HepG2 (cell line): ENCODE measurements around the gene RAB6A. TPM values are rescaled to one million over a fixed set of nuclear protein-coding genes. Genes with fewer than 3 reads are reported as not detected.

Source experiments
- ATAC-seq: fragments of 200-7000 bp; cut with Tn5 transposase; 3 replicates; pipeline ENCODE4 v1.9.1; 2020; ENCODE audit warnings: mild to moderate bottlenecking, moderate library complexity
- BruUV-seq: library from RNA; stranded (reverse); fragments of 400-500 nt; replicated peaks from 2 replicates; lab custom pipeline; 2021; lab: Mats Ljungman, UMichigan
- CTCF ChIA-PET: fragments of 300-600 bp; formaldehyde crosslinking; extraction: SDS; loops from one replicate; lab custom pipeline; 2021; ENCODE audit warnings: low total read pairs, inconsistent platforms, low intra/inter-chr PET ratio; lab: Yijun Ruan, JAX
- POLR2A ChIA-PET: fragments of 350-600 bp; sonication (Branson Sonifier 250); formaldehyde crosslinking; loops from one replicate; lab custom pipeline; 2020; ENCODE audit warnings: antibody characterized with exemption, inconsistent platforms; lab: Yijun Ruan, JAX
- DNase-seq: peaks from one replicate; pipeline ENCODE4 v3.0.0-alpha.2; 2015; ENCODE audit warnings: low spot score
- FAIRE-seq: peaks from 3 replicates; lab custom pipeline; 2011; peaks lifted over from hg19 to GRCh38; lab: Jason Lieb, UNC
- H2AFZ ChIP-seq: one replicate; pipeline ENCODE4 v1.6.1; 2011; ENCODE audit warnings: low read length, inconsistent platforms
- H3K27ac ChIP-seq: fragments of 300-600 bp; 3 replicates; pipeline ENCODE4 v1.8.0; 2011; ENCODE audit warnings: mixed run types, mild to moderate bottlenecking, mixed read lengths, low read length, inconsistent platforms; ENCODE audit not compliant: insufficient read depth; ENCODE audit errors: extremely low read length
- H3K27me3 ChIP-seq, 2 experiments: fragments of 200-600 bp in 1 of 2; 2 replicates in 1 of 2; 3 replicates in 1 of 2; pipeline versions ENCODE4 v1.6.0 to v1.8.0; 2011; ENCODE audit warnings: low read length in 2 of 2, mild to moderate bottlenecking in 2 of 2, moderate library complexity in 2 of 2, inconsistent platforms in 1 of 2; ENCODE audit not compliant: insufficient read depth in 2 of 2, control insufficient read depth in 1 of 2
- H3K36me3 ChIP-seq, 2 experiments: fragments of 200-600 bp in 1 of 2; replicated peaks in 1 of 2; 2 replicates in 1 of 2; 3 replicates in 1 of 2; pipeline versions ENCODE4 v1.5.1 to v1.8.0; 2011; ENCODE audit warnings: low read length in 2 of 2, inconsistent platforms in 1 of 2; ENCODE audit not compliant: insufficient read depth in 2 of 2, control insufficient read depth in 1 of 2
- H3K4me1 ChIP-seq: 2 replicates; pipeline ENCODE4 v1.5.1; 2012; ENCODE audit warnings: low read length, inconsistent platforms; ENCODE audit not compliant: insufficient read depth
- H3K4me2 ChIP-seq: 2 replicates; pipeline ENCODE4 v1.6.0; 2011; ENCODE audit warnings: low read depth, low read length, inconsistent platforms
- H3K4me3 ChIP-seq, 3 experiments: fragments of 200-600 bp in 1 of 3; sonication (generic), shearing (Covaris generic) in 1 of 3; replicated peaks in 1 of 3; 2 replicates each; pipeline ENCODE4 v1.5.1; 2011 to 2016; ENCODE audit warnings: low read length in 3 of 3, inconsistent platforms in 2 of 3, low read depth in 2 of 3, mild to moderate bottlenecking in 2 of 3, control low read depth in 1 of 3, mixed read lengths in 1 of 3; ENCODE audit not compliant: insufficient read depth in 1 of 3
- H3K79me2 ChIP-seq: one replicate; pipeline ENCODE4 v1.6.1; 2011; ENCODE audit warnings: low read length, inconsistent platforms; ENCODE audit not compliant: insufficient read depth
- H3K9ac ChIP-seq: 2 replicates; pipeline ENCODE4 v1.6.0; 2011; ENCODE audit warnings: mild to moderate bottlenecking, low read depth, low read length, inconsistent platforms; ENCODE audit not compliant: insufficient read depth
- H3K9me3 ChIP-seq: 2 replicates; pipeline ENCODE4 v1.5.1; 2012; ENCODE audit warnings: mild to moderate bottlenecking, low read length
- H4K20me1 ChIP-seq: 2 replicates; pipeline ENCODE4 v1.6.0; 2011; ENCODE audit warnings: inconsistent platforms, mild to moderate bottlenecking, low read length, moderate library complexity; ENCODE audit not compliant: insufficient read depth
- CEBPG ChIP-seq: IDR thresholded peaks from 2 replicates; pipeline ENCODE4 v1.6.1; 2016
- JUND ChIP-seq: sonication (generic); formaldehyde crosslinking; IDR thresholded peaks from 2 replicates; pipeline ENCODE4 v1.8.0; 2022; ENCODE audit warnings: mild to moderate bottlenecking, missing genetic modification reagents
- KMT2A ChIP-seq: sonication (generic); formaldehyde crosslinking; IDR thresholded peaks from 2 replicates; pipeline ENCODE4 v1.4.0; 2020; ENCODE audit warnings: missing genetic modification reagents
- MEIS1 ChIP-seq: sonication (generic); formaldehyde crosslinking; IDR thresholded peaks from 2 replicates; pipeline ENCODE4 v1.9.0; 2021; ENCODE audit warnings: mild to moderate bottlenecking, missing genetic modification reagents, moderate library complexity, borderline replicate concordance
- RBM22 ChIP-seq: fragments of 200-400 bp; formaldehyde crosslinking; optimal IDR thresholded peaks from 2 replicates; pipeline ENCODE3; 2017; ENCODE audit warnings: mild to moderate bottlenecking, low read length, moderate library complexity
- TGIF2 ChIP-seq: IDR thresholded peaks from 2 replicates; pipeline ENCODE4 v1.6.1; 2016; ENCODE audit warnings: control low read depth, missing compliant biosample characterization
- ZBTB38 ChIP-seq: sonication (generic); formaldehyde crosslinking; IDR thresholded peaks from 2 replicates; pipeline ENCODE4 v1.5.1; 2020; ENCODE audit warnings: mild to moderate bottlenecking, missing genetic modification reagents
- ZKSCAN1 ChIP-seq: fragments of 150-350 bp; IDR thresholded peaks from 2 replicates; pipeline ENCODE4 v1.6.1; 2014; ENCODE audit warnings: low read length
- ZNF207 ChIP-seq: fragments of 450-650 bp; IDR thresholded peaks from 2 replicates; pipeline ENCODE4 v1.6.1; 2016; ENCODE audit warnings: antibody characterized with exemption, borderline replicate concordance
- ZNF282 ChIP-seq: fragments of 450-650 bp; IDR thresholded peaks from 2 replicates; pipeline ENCODE4 v1.6.1; 2018; ENCODE audit not compliant: partially characterized antibody
- ZNF331 ChIP-seq: sonication (generic); formaldehyde crosslinking; IDR thresholded peaks from 2 replicates; pipeline ENCODE4 v1.4.0; 2020; ENCODE audit warnings: missing genetic modification reagents
- ZNF567 ChIP-seq: sonication (generic); formaldehyde crosslinking; IDR thresholded peaks from 2 replicates; pipeline ENCODE4 v1.8.1; 2023; ENCODE audit warnings: mild to moderate bottlenecking, missing genetic modification reagents, borderline replicate concordance
- ZNF792 ChIP-seq: IDR thresholded peaks from 2 replicates; pipeline ENCODE4 v1.6.1; 2016
- ZNF839 ChIP-seq: sonication (generic); formaldehyde crosslinking; IDR thresholded peaks from 2 replicates; pipeline ENCODE4 v1.4.0; 2020; ENCODE audit warnings: missing genetic modification reagents, mild to moderate bottlenecking, borderline replicate concordance
- ZNF841 ChIP-seq: sonication (generic); formaldehyde crosslinking; IDR thresholded peaks from 2 replicates; pipeline ENCODE4 v1.8.1; 2023; ENCODE audit warnings: missing genetic modification reagents, borderline replicate concordance
- WGBS: methylation state at CpG from one replicate; pipeline ENCODE4 v1.1.6; 2017; ENCODE audit warnings: low lambda C conversion rate; 5-methylcytosine and 5-hydroxymethylcytosine counted together
- in situ Hi-C: cut with HindIII; loops from 2 replicates; pipeline ENCODE4 v1.10.0; 2017; ENCODE audit warnings: low pct_unique_long_range_greater_than_20kb; ENCODE audit not compliant: extremely low pct_ligation_motif_present
- intact Hi-C: fragments of 100-400 bp; cut with micrococcal nuclease; formaldehyde crosslinking; loops from one replicate; pipeline ENCODE4 v1.10.0; 2022; ENCODE audit not compliant: unreplicated experiment
- polyA plus RNA-seq, 8 experiments: library from polyadenylated mRNA; depleted of rRNA in 3 of 8; stranded (reverse) in 7 of 8; unstranded in 1 of 8; fragments of >200 nt; fragmentation: Illumina TruSeq in 4 of 8; extraction: Trizol in 4 of 8; gene quantifications; 2 replicates each; pipeline versions ENCODE4 v1.2.1 to v1.2.3, GENCODE V29; 2011 to 2016; ENCODE audit warnings: low read depth in 4 of 8, missing spikeins in 1 of 8, mixed read lengths in 1 of 8; ENCODE audit not compliant: insufficient read depth in 1 of 8
- total RNA-seq, 5 experiments: library from RNA; depleted of rRNA; stranded (reverse); fragments of >200 nt; fragmentation: Illumina TruSeq; extraction: Trizol; gene quantifications; 2 replicates each; pipeline ENCODE4 v1.2.3, GENCODE V29; 2016; ENCODE audit warnings: low read depth in 1 of 5
- TF ChIP-seq, protein P1 (sequence below): sonication (generic); formaldehyde crosslinking; IDR thresholded peaks from 2 replicates; pipeline ENCODE4 v1.4.0; 2020; ENCODE audit warnings: low read depth, mild to moderate bottlenecking, missing genetic modification reagents

Gene RAB6A
- total and polyA plus RNA-seq, 2 of the 13 experiments (the other 11 are each of a cell fraction or from before 2014, with no cell fraction given): 74.3 to 121 TPM

DNA sequence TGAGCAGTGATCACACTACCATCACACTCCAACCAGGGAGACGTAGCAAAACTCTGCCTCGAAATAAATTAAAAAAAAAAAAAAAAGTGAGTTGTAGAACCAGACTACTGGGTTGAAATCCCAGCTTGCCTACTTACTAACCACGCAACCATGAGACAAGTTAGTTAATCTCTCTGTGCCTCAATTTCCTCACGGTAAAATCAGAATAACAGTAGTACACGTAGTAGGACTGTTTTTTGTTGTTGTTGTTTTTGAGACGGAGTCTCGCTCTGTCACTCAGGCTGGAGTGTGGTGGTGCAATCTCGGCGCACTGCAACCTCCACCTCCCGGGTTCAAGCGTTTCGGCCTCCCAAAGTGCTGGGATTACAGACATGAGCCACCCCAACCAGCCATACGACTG, 14.2 kb downstream of the RAB6A start:
- 97% methylated on average over 13 of the region's 13 CpGs for WGBS
- no peak for DNase-seq
- peak overlapping the region; percentile 81 for H3K27ac ChIP-seq
- no peak for ATAC-seq
- intact Hi-C loops: no loop called here
- H3K9me3 ChIP-seq: no peaks in the 10 kb centered on the region
- no peak overlapping the region for H2AFZ ChIP-seq
- CTCF ChIA-PET: no interaction called here
- H3K4me3 ChIP-seq: no peak overlapping the region
- no peak overlapping the region for H3K4me2 ChIP-seq
- peaks cover 16% of the 10 kb centered on the region; the same call in 1 of the 2 replicates for H4K20me1 ChIP-seq
- POLR2A ChIA-PET: interaction anchor here (1.7 kb wide), 1 partner anchor 33 kb away, joined by 6 read pairs; no protein-coding TSS in a partner anchor
- FAIRE-seq: no peak
- H3K9ac ChIP-seq: no peak overlapping the region
- H3K79me2 ChIP-seq: peaks cover 93% of the 10 kb centered on the region
- TF ChIP-seq MEIS1 (CRISPR knock-in tag) (no peak), KMT2A (CRISPR knock-in tag) (no peak), ZNF567 (CRISPR knock-in tag) (no peak), JUND (CRISPR knock-in tag) (no peak), ZKSCAN1 (peak; percentile 77; the same call in 1 of the 2 replicates), ZNF841 (CRISPR knock-in tag) (no peak), RBM22 (no peak), ZNF331 (CRISPR knock-in tag) (no peak), CEBPG (CRISPR knock-in tag) (no peak), TGIF2 (no peak), ZBTB38 (CRISPR knock-in tag) (peak; percentile 20; the same call in 1 of the 2 replicates), ZNF839 (no peak), ZNF792 (CRISPR knock-in tag) (no peak), ZNF282 (no peak), ZNF207 (no peak)
- TF ChIP-seq, protein P1, sequence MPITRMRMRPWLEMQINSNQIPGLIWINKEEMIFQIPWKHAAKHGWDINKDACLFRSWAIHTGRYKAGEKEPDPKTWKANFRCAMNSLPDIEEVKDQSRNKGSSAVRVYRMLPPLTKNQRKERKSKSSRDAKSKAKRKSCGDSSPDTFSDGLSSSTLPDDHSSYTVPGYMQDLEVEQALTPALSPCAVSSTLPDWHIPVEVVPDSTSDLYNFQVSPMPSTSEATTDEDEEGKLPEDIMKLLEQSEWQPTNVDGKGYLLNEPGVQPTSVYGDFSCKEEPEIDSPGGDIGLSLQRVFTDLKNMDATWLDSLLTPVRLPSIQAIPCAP (CRISPR knock-in tag): no peak
- no peaks in the 10 kb centered on the region for H3K27me3 ChIP-seq
- in situ Hi-C loops: no loop called here
- BruUV-seq: no TSS peak
- 0 out of 5 replicates have a peak, but pooled peaks cover 0 to 4% of the 10 kb centered on the region in 2 experiments for H3K36me3 ChIP-seq
- peaks cover 93% of the 10 kb centered on the region for H3K4me1 ChIP-seq
